K562 (cell line): ENCODE results near the gene ACOX2.

Source experiments
- ATF3 ChIP-seq, 2 experiments: fragments of 450-650 bp in 1 of 2; sonication (generic) in 1 of 2; formaldehyde crosslinking in 1 of 2; IDR thresholded peaks in 1 of 2; conservative IDR thresholded peaks in 1 of 2; 2 replicates each; pipeline versions ENCODE4 v1.6.1 to v1.8.1; 2016 to 2023; ENCODE audit warnings: mild to moderate bottlenecking in 2 of 2, moderate library complexity in 2 of 2, inconsistent platforms in 1 of 2, missing genetic modification reagents in 1 of 2
- USF2 ChIP-seq: sonication (generic); formaldehyde crosslinking; IDR thresholded peaks from 2 replicates; pipeline ENCODE4 v1.5.0; 2020; ENCODE audit warnings: missing genetic modification reagents

GRCh38 chr3:58557491-58557890 is 20.5 kb upstream of the ACOX2 start:
- TF ChIP-seq ATF3 (IDR thresholded peaks at IDR 0.05) (no peak), ATF3 (CRISPR knock-in tag; conservative IDR thresholded peaks at IDR 0.05) (no peak), USF2 (CRISPR knock-in tag) (no peak)
